H9 (cell line): Measurements from ENCODE around the gene SLC34A2. TPM values are rescaled to one million over a fixed set of nuclear protein-coding genes. Genes with fewer than 3 reads are reported as not detected.

Source experiments
- DNase-seq: peaks from one replicate; pipeline ENCODE4 v3.0.0-alpha.2; 2017
- H2AFZ ChIP-seq: one replicate; pipeline ENCODE4 v1.6.1; 2013; ENCODE audit warnings: mild to moderate bottlenecking, low read length, control low read depth, moderate library complexity
- H2AK5ac ChIP-seq: 2 replicates; pipeline ENCODE4 v1.6.1; 2013; ENCODE audit warnings: low read length, control low read depth, mixed read lengths; ENCODE audit not compliant: insufficient read length
- H2BK120ac ChIP-seq: one replicate; pipeline ENCODE4 v1.6.1; 2013; ENCODE audit warnings: low read depth, mild to moderate bottlenecking, low read length, control low read depth, inconsistent platforms; ENCODE audit not compliant: poor library complexity, severe bottlenecking
- H2BK12ac ChIP-seq: 2 replicates; pipeline ENCODE4 v1.6.1; 2013; ENCODE audit warnings: low read length, control low read depth, mixed read lengths, low read depth; ENCODE audit not compliant: insufficient read length
- H2BK15ac ChIP-seq: 2 replicates; pipeline ENCODE4 v1.6.1; 2013; ENCODE audit warnings: low read depth, low read length, control low read depth
- H2BK20ac ChIP-seq: one replicate; pipeline ENCODE4 v1.6.1; 2013; ENCODE audit warnings: low read depth, mild to moderate bottlenecking, low read length, control low read depth, inconsistent platforms; ENCODE audit not compliant: poor library complexity, severe bottlenecking
- H2BK5ac ChIP-seq: 2 replicates; pipeline ENCODE4 v1.6.1; 2013; ENCODE audit warnings: low read length, control low read depth, mixed read lengths; ENCODE audit not compliant: insufficient read length
- H3K14ac ChIP-seq: 2 replicates; pipeline ENCODE4 v1.6.1; 2013; ENCODE audit warnings: low read length, control low read depth; ENCODE audit not compliant: insufficient read depth
- H3K18ac ChIP-seq: 2 replicates; pipeline ENCODE4 v1.6.1; 2013; ENCODE audit warnings: low read depth, mild to moderate bottlenecking, mixed read lengths, low read length, control low read depth; ENCODE audit not compliant: insufficient read length
- H3K23ac ChIP-seq: 2 replicates; pipeline ENCODE4 v1.6.1; 2013; ENCODE audit warnings: low read length, control low read depth, mixed read lengths, low read depth; ENCODE audit not compliant: insufficient read length
- H3K23me2 ChIP-seq: 2 replicates; pipeline ENCODE4 v1.6.1; 2013; ENCODE audit warnings: low read depth, mild to moderate bottlenecking, mixed read lengths, low read length, control low read depth; ENCODE audit not compliant: insufficient read length, poor library complexity, severe bottlenecking
- H3K27ac ChIP-seq: 2 replicates; pipeline ENCODE4 v1.5.1; 2013; ENCODE audit warnings: low read length, control low read depth, mixed read lengths, low read depth; ENCODE audit not compliant: insufficient read length
- H3K27me3 ChIP-seq: 2 replicates; pipeline ENCODE4 v1.6.1; 2013; ENCODE audit warnings: low read length, control low read depth, inconsistent platforms; ENCODE audit not compliant: insufficient read depth
- H3K4ac ChIP-seq: 2 replicates; pipeline ENCODE4 v1.6.1; 2013; ENCODE audit warnings: low read depth, mild to moderate bottlenecking, control low read depth, inconsistent platforms, low read length, moderate library complexity
- H3K4me1 ChIP-seq: 2 replicates; pipeline ENCODE4 v1.6.1; 2013; ENCODE audit warnings: low read length, control low read depth, inconsistent platforms; ENCODE audit not compliant: insufficient read depth
- H3K4me2 ChIP-seq: 2 replicates; pipeline ENCODE4 v1.6.1; 2013; ENCODE audit warnings: low read length, control low read depth, mixed read lengths; ENCODE audit not compliant: insufficient read length, insufficient read depth
- H3K56ac ChIP-seq: 2 replicates; pipeline ENCODE4 v1.6.1; 2013; ENCODE audit warnings: low read depth, mild to moderate bottlenecking, mixed read lengths, low read length, control low read depth; ENCODE audit not compliant: insufficient read length
- H3K79me1 ChIP-seq: 2 replicates; pipeline ENCODE4 v1.6.1; 2013; ENCODE audit warnings: low read depth, mild to moderate bottlenecking, moderate library complexity, low read length, control low read depth, inconsistent platforms; ENCODE audit not compliant: insufficient read depth, poor library complexity, severe bottlenecking
- H3K79me2 ChIP-seq: 2 replicates; pipeline ENCODE4 v1.6.1; 2013; ENCODE audit warnings: low read length, control low read depth, inconsistent platforms; ENCODE audit not compliant: insufficient read depth
- H3K9ac ChIP-seq: 2 replicates; pipeline ENCODE4 v1.6.1; 2013; ENCODE audit warnings: low read length, control low read depth, mixed read lengths; ENCODE audit not compliant: insufficient read length; ENCODE audit errors: extremely low read depth
- H3K9me3 ChIP-seq: one replicate; pipeline ENCODE4 v1.6.1; 2013; ENCODE audit warnings: low read depth, low read length, inconsistent platforms; ENCODE audit not compliant: control insufficient read depth
- H3T11ph ChIP-seq: one replicate; pipeline ENCODE4 v1.6.1; 2013; ENCODE audit warnings: mild to moderate bottlenecking, low read length, control low read depth, inconsistent platforms
- H4K20me1 ChIP-seq: one replicate; pipeline ENCODE4 v1.6.1; 2013; ENCODE audit not compliant: control insufficient read depth, insufficient read length, insufficient read depth
- H4K5ac ChIP-seq: 2 replicates; pipeline ENCODE4 v1.6.1; 2013; ENCODE audit warnings: low read depth, mild to moderate bottlenecking, mixed read lengths, low read length, control low read depth; ENCODE audit not compliant: insufficient read length
- H4K8ac ChIP-seq: replicated peaks from 2 replicates; pipeline ENCODE4 v1.6.1; 2013; ENCODE audit warnings: low read length, control low read depth, mixed read lengths, low read depth; ENCODE audit not compliant: insufficient read length
- H4K91ac ChIP-seq: 2 replicates; pipeline ENCODE4 v1.6.1; 2013; ENCODE audit warnings: low read depth, mild to moderate bottlenecking, moderate library complexity, mixed read lengths, low read length, control low read depth; ENCODE audit not compliant: insufficient read length
- H3K27ac Mint-ChIP-seq, 3 experiments: 2 replicates in 2 of 3; 3 replicates in 1 of 3; pipeline ENCODE4 v1.8.0; 2020 to 2021; ENCODE audit warnings: mixed read lengths in 3 of 3, mild to moderate bottlenecking in 1 of 3, moderate library complexity in 1 of 3
- H3K27me3 Mint-ChIP-seq: 2 replicates; pipeline ENCODE4 v1.8.0; 2021; ENCODE audit warnings: low read depth, mild to moderate bottlenecking, moderate library complexity, mixed read lengths
- H3K36me3 Mint-ChIP-seq, 3 experiments: 2 replicates in 2 of 3; 3 replicates in 1 of 3; pipeline ENCODE4 v1.8.0; 2020 to 2021; ENCODE audit warnings: low read depth in 3 of 3, mixed read lengths in 3 of 3; ENCODE audit not compliant: insufficient read depth in 1 of 3
- H3K4me1 Mint-ChIP-seq, 2 experiments: 2 replicates each; pipeline ENCODE4 v1.8.0; 2020; ENCODE audit warnings: mixed read lengths in 2 of 2
- H3K4me3 Mint-ChIP-seq, 2 experiments: 2 replicates in 1 of 2; 3 replicates in 1 of 2; pipeline ENCODE4 v1.8.0; 2020 to 2021; ENCODE audit warnings: mild to moderate bottlenecking in 2 of 2, mixed read lengths in 2 of 2, moderate library complexity in 1 of 2
- H3K9me3 Mint-ChIP-seq, 2 experiments: 2 replicates in 1 of 2; 3 replicates in 1 of 2; pipeline ENCODE4 v1.8.0; 2020; ENCODE audit warnings: mild to moderate bottlenecking in 2 of 2, mixed read lengths in 2 of 2, moderate library complexity in 1 of 2
- WGBS: extraction: QIAGEN DNeasy Blood & Tissue Kit; methylation state at CpG from one replicate; pipeline ENCODE4 v1.1.7; 2013; ENCODE audit warnings: missing lambda C conversion rate, low lambda C conversion rate, mixed read lengths; ENCODE audit not compliant: insufficient read length; ENCODE audit errors: extremely low coverage; 5-methylcytosine and 5-hydroxymethylcytosine counted together
- total RNA-seq: library from RNA; stranded (reverse); gene quantifications from 2 replicates; pipeline ENCODE4 v1.2.1, GENCODE V29; 2021
- TF ChIP-seq, protein P1 (sequence below): fragments of 200-600 bp; sonication (generic); conservative IDR thresholded peaks from 3 replicates; pipeline ENCODE4 v1.8.0; 2021; ENCODE audit warnings: antibody characterized with exemption, mild to moderate bottlenecking

The SLC34A2 gene
- total RNA-seq, 1 experiment from 2014 or later, result 0.57 TPM

DNA sequence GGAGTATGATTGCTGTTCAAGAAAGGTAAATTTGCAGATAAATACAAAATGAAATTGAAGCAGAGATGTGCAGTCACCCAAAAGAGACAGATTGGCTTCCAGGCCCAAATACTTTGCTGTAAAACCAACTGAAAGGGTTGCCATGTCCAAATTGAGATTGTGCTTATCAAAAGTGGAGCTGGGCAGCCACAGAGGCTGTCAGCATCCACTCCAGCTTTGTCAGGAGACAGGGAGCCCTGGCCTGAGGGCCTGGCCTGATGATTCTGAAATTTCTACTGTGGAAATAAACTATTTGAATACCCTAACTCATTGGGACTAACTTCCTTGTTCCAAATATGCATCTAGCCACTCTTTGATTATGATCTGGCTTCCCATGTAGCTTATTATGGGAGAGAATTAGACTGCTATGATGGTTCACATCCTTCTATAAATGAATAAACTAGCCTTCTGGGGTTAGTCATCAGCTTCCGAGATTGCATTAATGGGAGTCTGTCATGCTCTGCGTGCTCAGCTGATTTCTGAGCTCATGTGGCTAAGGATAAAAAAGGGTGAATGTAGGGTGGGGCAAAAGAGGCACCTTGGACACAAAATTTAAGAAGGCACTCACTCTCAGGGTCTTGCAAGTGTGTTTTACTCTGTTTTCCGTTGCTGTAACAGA is 48.2 kb downstream of the SLC34A2 start:
- no peaks in the 10 kb centered on the region for H3K27me3 Mint-ChIP-seq
- peaks cover 0 to 4% (median 2%) of the 10 kb centered on the region in 3 experiments; a peak in 2 of 7 replicates for H3K36me3 Mint-ChIP-seq
- Histone ChIP-seq H3K4me1 (no peaks in the 10 kb centered on the region), H4K8ac (no peak overlapping the region), H2BK5ac (no peak overlapping the region), H3K79me1 (no peaks in the 10 kb centered on the region), H3K18ac (no peak overlapping the region), H3K4ac (no peak overlapping the region), H2BK120ac (no peak overlapping the region), H4K5ac (no peak overlapping the region), H3K14ac (no peak overlapping the region), H4K20me1 (no peaks in the 10 kb centered on the region), H3K23me2 (no peaks in the 10 kb centered on the region), H4K91ac (no peak overlapping the region), H3K4me2 (no peak overlapping the region), H2BK20ac (no peak overlapping the region), H2BK15ac (no peak overlapping the region), H3K9me3 (no peaks in the 10 kb centered on the region), H3K27me3 (no peaks in the 10 kb centered on the region), H3K9ac (no peak overlapping the region), H3T11ph (no peak overlapping the region), H3K56ac (no peak overlapping the region), H2AFZ (no peak overlapping the region), H3K79me2 (no peaks in the 10 kb centered on the region), H3K23ac (no peak overlapping the region), H2BK12ac (no peak overlapping the region), H3K27ac (no peak overlapping the region), H2AK5ac (no peak overlapping the region)
- no peak overlapping the region for H3K4me3 Mint-ChIP-seq
- H3K27ac Mint-ChIP-seq, result no peak overlapping the region
- TF ChIP-seq, protein P1, sequence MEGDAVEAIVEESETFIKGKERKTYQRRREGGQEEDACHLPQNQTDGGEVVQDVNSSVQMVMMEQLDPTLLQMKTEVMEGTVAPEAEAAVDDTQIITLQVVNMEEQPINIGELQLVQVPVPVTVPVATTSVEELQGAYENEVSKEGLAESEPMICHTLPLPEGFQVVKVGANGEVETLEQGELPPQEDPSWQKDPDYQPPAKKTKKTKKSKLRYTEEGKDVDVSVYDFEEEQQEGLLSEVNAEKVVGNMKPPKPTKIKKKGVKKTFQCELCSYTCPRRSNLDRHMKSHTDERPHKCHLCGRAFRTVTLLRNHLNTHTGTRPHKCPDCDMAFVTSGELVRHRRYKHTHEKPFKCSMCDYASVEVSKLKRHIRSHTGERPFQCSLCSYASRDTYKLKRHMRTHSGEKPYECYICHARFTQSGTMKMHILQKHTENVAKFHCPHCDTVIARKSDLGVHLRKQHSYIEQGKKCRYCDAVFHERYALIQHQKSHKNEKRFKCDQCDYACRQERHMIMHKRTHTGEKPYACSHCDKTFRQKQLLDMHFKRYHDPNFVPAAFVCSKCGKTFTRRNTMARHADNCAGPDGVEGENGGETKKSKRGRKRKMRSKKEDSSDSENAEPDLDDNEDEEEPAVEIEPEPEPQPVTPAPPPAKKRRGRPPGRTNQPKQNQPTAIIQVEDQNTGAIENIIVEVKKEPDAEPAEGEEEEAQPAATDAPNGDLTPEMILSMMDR, result no peak
- H3K4me1 Mint-ChIP-seq, result no peaks in the 10 kb centered on the region
- H3K9me3 Mint-ChIP-seq, result peaks cover 2 to 3% of the 10 kb centered on the region in 2 experiments; a peak in 3 of 5 replicates
- DNase-seq, result no peak
- WGBS, result no CpG with 5 or more reads among the region's 3 CpGs
